ENCODE results near the gene MANBA.
"Not testable (repeated sequence)": the region's sequence is repeated elsewhere in the genome, so short reads cannot be mapped to it uniquely, and the experiment has no call there.

Gene MANBA

GRCh38 chr4:102619021-102619420 is 141.7 kb downstream of the MANBA start:
- not testable (repeated sequence) for DNase-seq

- no peak for DNase-seq
Observed at GRCh38 chr4:102616636-102617035, 144.1 kb downstream of the MANBA start.

DNA sequence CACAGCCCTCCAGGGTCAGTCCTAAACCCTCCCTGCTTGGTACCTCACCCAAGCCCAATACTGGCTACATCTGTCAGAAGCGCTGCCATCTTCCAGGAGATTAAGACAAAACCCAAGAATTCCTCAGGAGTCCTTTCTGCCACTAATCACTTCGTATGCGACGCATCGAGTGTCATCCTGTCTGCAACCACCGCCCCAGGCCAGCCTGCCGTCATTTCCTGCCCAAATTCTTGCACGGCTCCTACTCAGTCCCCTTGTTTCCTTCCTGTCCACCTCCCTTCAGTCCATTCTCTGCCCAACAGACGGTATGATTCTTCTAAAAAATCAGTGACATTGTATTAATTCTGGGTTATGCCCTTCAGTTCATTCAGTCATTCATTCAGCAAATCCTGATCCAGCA is 146.0 kb downstream of the MANBA start:
- no peak for DNase-seq

DNA sequence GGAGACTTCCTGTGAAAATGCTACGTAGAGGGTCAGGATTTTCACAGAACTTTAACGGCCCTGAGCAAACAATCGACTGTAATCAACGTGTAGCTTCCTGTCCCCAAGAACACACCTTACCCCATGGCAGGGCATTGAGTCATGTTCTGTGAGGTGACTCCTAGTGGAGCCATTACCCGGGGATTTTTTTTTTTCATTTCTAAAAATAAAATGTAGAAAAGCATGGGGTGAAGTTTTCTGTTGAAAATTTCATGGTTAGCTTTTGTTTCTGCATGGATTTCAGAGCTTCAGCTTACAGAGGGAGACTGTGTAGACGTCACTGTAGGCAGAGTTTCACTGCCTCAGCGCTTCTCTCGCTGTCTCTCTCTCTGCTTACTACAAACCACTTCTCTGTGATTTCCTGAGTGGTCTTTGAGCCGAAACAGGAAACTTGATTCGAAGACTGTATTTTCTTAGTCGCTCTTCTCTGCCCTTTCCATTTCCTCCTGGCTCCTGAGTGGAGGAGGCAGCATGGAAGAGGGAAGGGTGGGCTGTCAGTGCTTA is 147.9 kb downstream of the MANBA start:
- DNase-seq = no peak

DNA sequence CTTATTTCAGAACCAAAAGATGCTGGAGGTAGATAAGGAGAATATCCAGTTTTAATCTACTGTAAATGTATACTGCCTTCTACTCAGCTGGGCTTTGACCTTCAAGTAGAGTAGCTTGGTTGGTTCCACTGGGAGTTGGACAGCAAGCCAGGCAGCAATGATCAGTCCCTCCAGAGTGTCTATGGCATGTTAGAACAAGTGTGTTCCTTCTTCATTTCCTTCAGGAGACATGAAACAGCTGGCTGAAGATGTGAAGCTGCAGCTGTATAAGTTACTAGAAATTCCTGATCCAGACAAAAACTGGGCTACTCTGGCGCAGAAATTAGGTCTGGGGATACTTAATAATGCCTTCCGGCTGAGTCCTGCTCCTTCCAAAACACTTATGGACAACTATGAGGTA is 148.6 kb downstream of the MANBA start:
- DNase-seq = no peak

- no peak for DNase-seq
Observed at GRCh38 chr4:102610476-102610875, 150.3 kb downstream of the MANBA start.

DNA sequence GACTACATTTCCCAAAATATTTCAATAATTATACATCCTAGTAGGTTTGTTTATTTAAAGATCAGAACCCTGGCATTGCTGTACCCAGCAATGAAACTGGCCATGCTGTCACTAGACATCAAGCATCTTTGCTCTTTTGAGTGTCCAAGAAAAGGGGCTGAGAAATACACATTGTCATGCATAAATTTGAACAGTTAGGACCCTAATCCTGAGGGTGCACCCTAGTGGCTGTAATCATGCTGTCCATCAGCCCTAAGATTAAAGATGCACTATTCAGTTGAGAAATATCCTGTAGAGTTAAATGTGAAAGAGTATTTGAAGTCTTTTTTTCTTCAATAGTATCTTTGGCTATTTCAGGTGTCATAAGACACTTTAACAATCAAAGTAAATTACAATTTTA is 150.8 kb downstream of the MANBA start:
- DNase-seq = no peak

- no peak for DNase-seq
Observed at GRCh38 chr4:102608190-102608589, 152.6 kb downstream of the MANBA start.

DNA sequence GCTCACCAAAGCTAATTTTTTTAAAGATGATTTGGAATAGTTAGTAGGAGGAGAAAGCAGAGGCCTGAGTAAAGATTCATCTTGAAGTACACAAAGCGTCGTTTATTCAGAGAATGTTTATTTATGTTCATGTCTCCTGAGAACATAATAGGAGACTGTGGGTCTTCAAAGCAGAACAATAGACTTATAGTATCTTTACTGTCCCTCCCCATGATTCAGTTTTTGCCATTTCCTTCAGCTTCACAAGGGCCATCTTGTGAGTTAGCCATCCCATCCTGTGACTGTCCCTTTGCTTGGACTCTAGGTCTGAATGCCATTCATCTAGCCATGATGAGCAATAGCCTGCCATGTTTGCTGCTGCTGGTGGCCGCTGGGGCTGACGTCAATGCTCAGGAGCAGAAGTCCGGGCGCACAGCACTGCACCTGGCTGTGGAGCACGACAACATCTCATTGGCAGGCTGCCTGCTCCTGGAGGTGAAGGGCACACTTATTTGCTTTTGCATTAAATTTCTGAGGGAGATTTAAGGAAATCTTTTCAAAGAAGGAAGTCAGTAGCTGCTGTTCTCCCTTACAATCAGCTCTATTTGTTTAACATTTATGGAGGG is 153.8 kb downstream of the MANBA start:
- DNase-seq = no peak

DNA sequence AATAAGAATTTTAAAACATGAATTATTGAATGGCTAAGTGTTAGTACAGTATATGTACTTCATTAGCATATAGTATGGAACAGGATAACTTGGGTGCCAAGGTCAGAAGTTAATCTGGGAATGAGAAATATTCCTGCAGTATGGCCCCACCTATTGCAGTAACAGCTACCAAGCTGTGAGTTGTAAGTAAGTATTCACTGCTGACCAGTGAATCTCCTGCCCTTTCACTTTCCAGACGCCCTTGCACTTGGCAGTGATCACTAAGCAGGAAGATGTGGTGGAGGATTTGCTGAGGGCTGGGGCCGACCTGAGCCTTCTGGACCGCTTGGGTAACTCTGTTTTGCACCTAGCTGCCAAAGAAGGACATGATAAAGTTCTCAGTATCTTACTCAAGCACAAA is 154.5 kb downstream of the MANBA start:
- DNase-seq = no peak

DNA sequence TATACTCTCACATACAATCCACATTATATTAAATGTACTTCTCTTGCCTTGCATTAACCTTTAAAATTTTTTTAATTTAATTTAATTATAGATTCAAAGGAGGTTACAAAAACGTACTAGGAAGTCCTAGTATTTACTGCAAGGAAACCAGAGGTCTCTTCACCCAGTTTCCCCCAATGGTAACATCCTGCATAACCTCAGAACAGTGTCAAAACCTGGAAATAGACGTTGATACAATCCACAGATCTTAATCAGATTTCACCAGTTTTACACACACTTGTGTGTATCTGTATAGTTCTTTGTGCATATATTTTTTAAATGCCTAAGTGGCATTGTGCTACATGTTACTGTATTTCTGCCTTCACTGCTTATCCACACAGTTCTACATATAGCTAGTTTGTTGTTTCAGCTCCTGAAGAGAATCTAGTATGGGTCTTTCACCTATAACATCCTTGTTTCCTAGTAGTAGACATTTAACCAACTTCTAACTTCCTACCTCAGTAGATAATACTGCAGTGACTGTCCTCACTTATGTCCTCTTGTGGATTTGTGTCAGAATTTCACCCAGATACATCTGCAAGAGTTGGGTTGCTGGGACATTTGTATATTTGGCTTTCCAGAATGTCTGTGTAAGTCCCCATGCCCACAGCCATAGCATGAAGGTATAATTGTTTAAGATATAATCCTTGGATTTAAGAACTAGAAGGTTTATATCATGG is 156.4 kb downstream of the MANBA start:
- DNase-seq = no peak

DNA sequence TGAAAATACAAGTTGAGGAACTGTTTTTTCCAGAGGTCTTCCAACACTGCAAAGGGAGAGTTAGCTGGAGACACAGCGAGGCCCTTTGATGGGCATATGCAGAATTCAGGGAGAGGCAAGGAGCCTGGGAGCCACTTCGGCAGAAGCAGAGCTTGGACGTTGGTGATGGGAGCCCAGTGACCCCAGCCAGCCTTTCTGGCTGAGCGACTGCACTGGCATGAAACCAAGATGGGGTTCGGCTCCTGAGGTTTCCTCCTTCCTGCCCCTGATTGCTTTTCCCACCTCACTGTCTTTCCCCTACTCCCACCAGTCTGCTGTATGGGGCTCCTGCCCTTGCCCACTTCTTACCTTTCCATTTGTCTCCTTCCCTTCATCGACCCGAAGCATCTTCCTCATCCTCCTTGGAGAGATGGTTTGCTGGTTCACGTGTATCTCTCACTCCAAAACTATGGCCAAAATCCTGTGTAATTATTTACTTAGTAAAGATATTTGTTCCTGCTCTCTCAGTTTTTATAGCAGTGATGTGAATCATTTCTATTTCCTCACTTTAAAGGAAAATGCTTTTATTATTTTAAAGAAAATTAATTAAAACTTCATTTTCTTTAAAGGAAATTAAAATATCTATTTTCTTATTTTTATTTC is 159.1 kb downstream of the MANBA start:
- DNase-seq = no peak

DNA sequence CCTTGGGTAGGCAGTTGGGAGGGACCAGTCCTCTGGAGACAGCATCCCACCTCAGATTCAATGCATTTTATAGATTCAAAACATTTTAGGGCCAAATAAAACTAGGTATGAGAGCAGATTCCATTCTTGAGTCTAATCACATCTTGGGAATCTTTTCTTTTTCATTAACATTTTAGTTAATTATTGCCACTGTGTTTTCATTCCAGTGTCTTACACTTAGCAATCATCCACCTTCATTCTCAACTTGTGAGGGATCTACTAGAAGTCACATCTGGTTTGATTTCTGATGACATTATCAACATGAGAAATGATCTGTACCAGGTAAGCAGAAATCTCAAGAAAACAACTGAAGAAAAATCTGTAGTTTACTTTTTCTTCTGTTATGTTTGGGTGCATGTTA is 160.1 kb downstream of the MANBA start:
- no peak for DNase-seq

DNA sequence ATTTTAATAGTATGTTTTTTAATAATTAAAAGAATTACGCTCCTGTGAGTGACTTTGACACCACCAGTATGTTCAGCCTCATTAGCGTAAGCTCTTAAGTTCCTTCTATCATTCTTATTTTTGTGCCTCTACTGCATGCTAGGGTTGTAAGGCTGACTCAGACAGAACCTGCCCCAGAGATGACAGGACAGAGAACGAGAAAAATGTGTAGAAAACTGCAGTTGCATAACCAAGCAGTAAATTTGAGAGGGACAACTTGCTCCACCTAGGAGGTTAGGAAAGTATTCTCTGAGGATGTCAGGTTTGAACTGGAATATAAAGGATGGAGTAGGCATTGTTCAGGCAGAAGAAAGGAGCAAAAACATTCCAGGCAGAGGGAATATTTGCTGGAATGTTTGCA is 160.9 kb downstream of the MANBA start:
- DNase-seq = no peak

- no peak for DNase-seq
Observed at GRCh38 chr4:102599455-102599854, 161.3 kb downstream of the MANBA start.

DNA sequence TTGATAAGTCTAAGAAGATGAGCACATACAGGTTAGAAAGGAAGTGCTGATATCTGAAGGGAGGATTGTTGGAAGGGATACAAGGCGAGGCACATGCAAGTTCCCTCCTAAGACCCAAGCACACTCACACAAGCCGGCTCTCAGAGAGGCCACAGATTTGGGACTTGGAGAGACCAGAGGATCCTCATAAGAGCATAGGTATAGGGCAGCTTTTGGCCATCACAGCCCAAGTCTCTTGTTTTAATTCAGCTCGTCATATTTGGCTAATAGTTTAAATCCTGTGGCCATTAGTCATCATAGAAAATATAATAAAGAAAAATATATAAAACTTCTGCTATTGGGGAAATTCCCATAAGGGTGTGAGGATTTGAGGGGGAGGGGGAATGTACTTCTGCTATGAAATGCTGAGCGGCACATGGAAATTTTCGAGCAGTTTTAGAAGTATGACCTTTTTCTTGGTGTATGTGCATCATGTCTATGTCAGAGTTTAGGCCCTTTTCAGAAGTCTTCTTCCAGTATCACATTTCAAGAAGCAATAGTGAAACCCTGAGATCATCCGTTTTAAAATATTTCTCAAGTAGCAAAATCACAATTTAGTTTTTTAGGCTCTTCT is 161.9 kb downstream of the MANBA start:
- no peak for DNase-seq

- DNase-seq = no peak
Observed at GRCh38 chr4:102598086-102598761, 162.5 kb downstream of the MANBA start.

GRCh38 chr4:102596532-102596931 is 164.2 kb downstream of the MANBA start:
- no peak for DNase-seq

- DNase-seq = no peak
Observed at GRCh38 chr4:102594000-102594399, 166.8 kb downstream of the MANBA start.

DNA sequence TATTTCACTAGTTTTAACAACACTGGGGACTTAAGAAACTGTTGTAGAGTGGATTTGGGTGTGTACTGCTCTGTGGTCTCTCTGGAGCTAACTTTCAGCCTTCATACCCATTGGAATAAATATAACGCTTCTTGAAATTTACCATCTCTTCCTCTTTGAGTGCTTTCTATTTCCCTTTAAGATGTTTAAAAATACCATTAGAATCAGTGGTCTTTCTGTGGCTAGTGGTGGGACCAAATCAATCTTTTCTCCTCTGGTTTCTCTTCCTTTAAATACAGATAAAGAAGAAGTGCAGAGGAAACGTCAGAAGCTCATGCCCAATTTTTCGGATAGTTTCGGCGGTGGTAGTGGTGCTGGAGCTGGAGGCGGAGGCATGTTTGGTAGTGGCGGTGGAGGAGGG is 167.6 kb downstream of the MANBA start:
- no peak for DNase-seq

- no peak for DNase-seq
Observed at GRCh38 chr4:102592256-102592655, 168.5 kb downstream of the MANBA start.

- no peak for DNase-seq
Observed at GRCh38 chr4:102589743-102590142, 171.0 kb downstream of the MANBA start.

- no peak for DNase-seq
Observed at GRCh38 chr4:102586644-102587021, 174.1 kb downstream of the MANBA start.
